OCI-LY3 (cell line): ENCODE data around the gene DDX18.

Experiments used
- CTCF ChIP-seq: fragments of 200-600, 300-600 bp; sonication (generic); IDR thresholded peaks from 2 replicates; pipeline ENCODE4 v1.5.1; 2014; ENCODE audit warnings: antibody characterized with exemption, low read length, low read depth
- EZH2phosphoT487 ChIP-seq: fragments of 200-600 bp; shearing (Covaris generic); IDR thresholded peaks from 2 replicates; pipeline ENCODE4 v1.6.1; 2018; ENCODE audit warnings: antibody characterized with exemption, mixed run types, low read depth

DNA sequence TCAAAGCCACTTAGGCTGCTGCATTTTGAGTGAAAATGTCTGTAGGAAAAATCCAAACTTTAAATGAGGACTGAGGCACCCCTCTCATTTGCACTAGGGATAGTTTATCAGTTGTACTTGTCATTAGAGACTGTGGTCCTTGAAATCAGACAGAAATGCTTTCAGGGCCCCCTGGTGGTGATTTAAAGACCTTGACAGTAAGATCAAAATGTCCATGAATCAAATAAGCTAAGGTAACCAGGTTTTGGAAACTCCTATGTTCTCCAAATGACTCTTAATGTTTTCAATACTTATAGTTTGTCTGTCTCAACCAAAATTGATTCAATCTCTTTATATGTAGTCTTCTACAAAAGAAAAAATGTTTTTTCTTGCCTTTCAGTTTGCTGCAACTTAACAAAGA is 28.8 kb upstream of the DDX18 start:
- peak; percentile 78 for TF ChIP-seq CTCF
- no peak for TF ChIP-seq EZH2phosphoT487
